ENCODE results near the gene OASL. TPM values are rescaled to one million over a fixed set of nuclear protein-coding genes. Genes with fewer than 3 reads are reported as not detected.

The OASL gene
- total RNA-seq, 1 donor from 2014 or later: 0.35 TPM

GRCh38 chr12:121021754-121022153 is 17.3 kb downstream of the OASL start:
- ATAC-seq (ENCODE audit: poor library complexity): no peak
- no peak for DNase-seq
- intact Hi-C loops (cut with DNase I): no loop called here

- ATAC-seq (ENCODE audit: poor library complexity) (no peak), DNase-seq (no peak)
- intact Hi-C loops (cut with DNase I): no loop called here
Measured at GRCh38 chr12:121018860-121019617, 20.0 kb downstream of the OASL start.

- ATAC-seq (ENCODE audit: poor library complexity): no peak
- no peak for DNase-seq
- intact Hi-C loops (cut with DNase I): no loop called here
Measured at GRCh38 chr12:121017966-121018491, 21.0 kb downstream of the OASL start.

- peak; percentile 93 for DNase-seq
- intact Hi-C loops (cut with DNase I): no loop called here
- ATAC-seq (ENCODE audit: poor library complexity): peak; percentile 99
Measured at GRCh38 chr12:121015825-121016766, 22.9 kb downstream of the OASL start, which contains the start of gene C12orf43. TSS of gene C12orf43 (minus strand) at chr12:121016487. CDS start at chr12:121016474, 13 bp downstream.

- DNase-seq: no peak
- ATAC-seq (ENCODE audit: poor library complexity): no peak
- intact Hi-C loops (cut with DNase I): no loop called here
Measured at GRCh38 chr12:121013715-121014114, 25.3 kb downstream of the OASL start.

- DNase-seq (no peak), ATAC-seq (ENCODE audit: poor library complexity) (no peak)
- intact Hi-C loops (cut with DNase I): no loop called here
Measured at GRCh38 chr12:121011820-121012219, 27.2 kb downstream of the OASL start.

- intact Hi-C loops (cut with DNase I): no loop called here
- DNase-seq: no peak
- ATAC-seq (ENCODE audit: poor library complexity): no peak
Measured at GRCh38 chr12:121010860-121011259, 28.2 kb downstream of the OASL start.

GRCh38 chr12:121009741-121010140 is 29.3 kb downstream of the OASL start:
- peak; percentile 76 for ATAC-seq (ENCODE audit: poor library complexity)
- no peak for DNase-seq
- intact Hi-C loops (cut with DNase I): no loop called here

GRCh38 chr12:121008347-121009098 is 30.5 kb downstream of the OASL start:
- DNase-seq (no peak), ATAC-seq (ENCODE audit: poor library complexity) (no peak)
- intact Hi-C loops (cut with DNase I): no loop called here

- DNase-seq: no peak
- intact Hi-C loops (cut with DNase I): no loop called here
- ATAC-seq (ENCODE audit: poor library complexity): no peak
Measured at GRCh38 chr12:121005346-121005815, 33.7 kb downstream of the OASL start.

GRCh38 chr12:121004253-121004815 is 34.7 kb downstream of the OASL start:
- ATAC-seq (ENCODE audit: poor library complexity) (no peak), DNase-seq (no peak)
- intact Hi-C loops (cut with DNase I): no loop called here

- no peak for ATAC-seq (ENCODE audit: poor library complexity)
- intact Hi-C loops (cut with DNase I): no loop called here
- DNase-seq: no peak
Measured at GRCh38 chr12:121003650-121004049, 35.4 kb downstream of the OASL start.

GRCh38 chr12:121001841-121002483 is 37.1 kb downstream of the OASL start:
- no peak for ATAC-seq (ENCODE audit: poor library complexity)
- intact Hi-C loops (cut with DNase I): no loop called here
- DNase-seq: no peak

GRCh38 chr12:121001060-121001459 is 38.0 kb downstream of the OASL start:
- ATAC-seq (ENCODE audit: poor library complexity) (no peak), DNase-seq (no peak)
- intact Hi-C loops (cut with DNase I): no loop called here

- DNase-seq: no peak
Measured at GRCh38 chr12:121000530-121000929, 38.5 kb downstream of the OASL start.

GRCh38 chr12:120999191-121000120 is 39.6 kb downstream of the OASL start:
- ATAC-seq (ENCODE audit: poor library complexity): peak; percentile 20
- no peak for DNase-seq
- intact Hi-C loops (cut with DNase I): no loop called here

More at GRCh38 chr12:121000530-121000929, 38.5 kb downstream of the OASL start:
- no peak for ATAC-seq (ENCODE audit: poor library complexity)
- intact Hi-C loops (cut with DNase I): no loop called here

- ATAC-seq (ENCODE audit: poor library complexity) (no peak), DNase-seq (no peak)
- intact Hi-C loops (cut with DNase I): no loop called here
Measured at GRCh38 chr12:120998435-120998834, 40.6 kb downstream of the OASL start.
